H1 (cell line): ENCODE measurements around the gene ZBED5. TPM values are rescaled to one million over a fixed set of nuclear protein-coding genes. Genes with fewer than 3 reads are reported as not detected.

Source experiments
- CBX8 ChIP-seq: fragments of 300-800, 300-1000 bp; sonication (generic); IDR thresholded peaks from 2 replicates; pipeline ENCODE4 v1.7.1; 2016; ENCODE audit warnings: low read depth, low read length, borderline replicate concordance
- GABPA ChIP-seq: IDR thresholded peaks from 2 replicates; pipeline ENCODE4 v1.6.1; 2011; ENCODE audit warnings: mild to moderate bottlenecking, low read length, moderate library complexity, borderline replicate concordance; ENCODE audit not compliant: insufficient read depth
- KDM1A ChIP-seq: fragments of 200-600, 300-600 bp; sonication (generic); IDR thresholded peaks from 2 replicates; pipeline ENCODE4 v1.7.1; 2016; ENCODE audit warnings: mild to moderate bottlenecking, low read length, borderline replicate concordance
- RBBP5 ChIP-seq: IDR thresholded peaks from 2 replicates; pipeline ENCODE4 v1.7.1; 2012; ENCODE audit warnings: low read depth, mild to moderate bottlenecking, inconsistent platforms, low read length, moderate library complexity, borderline replicate concordance
- SUZ12 ChIP-seq: fragments of 200-600 bp; sonication (generic); IDR thresholded peaks from 2 replicates; pipeline ENCODE4 v1.6.1; 2012; ENCODE audit warnings: mild to moderate bottlenecking, inconsistent platforms, low read length, moderate library complexity, mixed read lengths
- TEAD4 ChIP-seq: IDR thresholded peaks from 2 replicates; pipeline ENCODE4 v1.6.1; 2012; ENCODE audit warnings: low read depth, low read length, inconsistent platforms, mixed read lengths
- polyA plus RNA-seq, 7 experiments: library from polyadenylated mRNA; depleted of rRNA in 3 of 7; stranded (reverse) in 5 of 7; unstranded in 2 of 7; fragments of >200 nt in 5 of 7; fragments of 200-250 nt in 2 of 7; gene quantifications; 1 replicate in 5 of 7; 2 replicates in 1 of 7; 4 replicates in 1 of 7; pipeline versions ENCODE4 v1.2.1 to v1.2.3, GENCODE V29; 2011 to 2013; ENCODE audit warnings: missing spikeins in 2 of 7, mixed read lengths in 2 of 7
- total RNA-seq: library from RNA; stranded (reverse); fragmentation: NEBNext Ultra II Directional; extraction: Animal tissue kit (Norgen Biotek cat#: 25700); gene quantifications from 2 replicates; pipeline ENCODE4 v1.2.1, GENCODE V29; 2021
- TF ChIP-seq, protein P1 (sequence below): IDR thresholded peaks from 2 replicates; pipeline ENCODE4 v1.6.1; 2012; ENCODE audit warnings: low read length, inconsistent platforms

ZBED5 gene
- total and polyA plus RNA-seq, 2 of the 8 experiments (the other 6 are each of a cell fraction or from before 2014, with no cell fraction given): 54.2 to 94.7 TPM

DNA sequence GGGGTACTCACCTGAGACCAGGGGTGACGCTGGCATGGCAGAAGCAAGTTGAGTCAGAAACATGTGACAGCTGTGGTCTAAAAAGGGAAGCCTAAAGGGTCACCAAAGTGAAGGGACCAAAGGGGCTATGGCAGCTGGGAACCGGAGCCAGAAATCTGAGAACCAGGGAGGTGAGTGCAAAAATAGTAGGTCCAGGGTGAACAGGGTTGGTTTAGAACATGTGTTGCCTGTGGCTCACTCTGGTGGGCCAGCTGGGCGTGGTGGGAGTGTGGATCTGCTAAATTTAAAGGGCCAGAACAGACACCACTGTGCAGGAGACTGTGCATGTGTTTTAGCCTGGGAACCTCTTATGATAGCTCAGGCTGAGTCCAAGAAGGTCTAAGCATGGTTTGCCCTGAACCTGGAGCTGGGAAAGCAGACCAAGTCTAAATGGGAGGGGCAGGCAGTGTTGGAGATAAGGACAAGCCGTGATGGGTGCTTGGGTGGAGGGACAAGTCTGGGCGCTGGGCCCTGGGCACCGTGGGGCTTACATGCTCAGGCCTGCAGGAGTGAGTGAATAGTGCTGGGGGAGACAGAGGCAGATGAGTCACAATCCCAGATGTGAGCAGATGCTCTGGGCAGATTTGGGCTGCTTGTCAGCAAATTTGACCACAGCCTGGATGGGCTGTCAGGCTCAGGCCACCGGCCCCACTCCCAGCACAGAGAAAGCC is 41.4 kb upstream of the ZBED5 start (continued):
- TF ChIP-seq CBX8 (no peak), RBBP5 (no peak), SUZ12 (no peak), GABPA (no peak), KDM1A (no peak), TEAD4 (no peak)
- TF ChIP-seq, protein P1, sequence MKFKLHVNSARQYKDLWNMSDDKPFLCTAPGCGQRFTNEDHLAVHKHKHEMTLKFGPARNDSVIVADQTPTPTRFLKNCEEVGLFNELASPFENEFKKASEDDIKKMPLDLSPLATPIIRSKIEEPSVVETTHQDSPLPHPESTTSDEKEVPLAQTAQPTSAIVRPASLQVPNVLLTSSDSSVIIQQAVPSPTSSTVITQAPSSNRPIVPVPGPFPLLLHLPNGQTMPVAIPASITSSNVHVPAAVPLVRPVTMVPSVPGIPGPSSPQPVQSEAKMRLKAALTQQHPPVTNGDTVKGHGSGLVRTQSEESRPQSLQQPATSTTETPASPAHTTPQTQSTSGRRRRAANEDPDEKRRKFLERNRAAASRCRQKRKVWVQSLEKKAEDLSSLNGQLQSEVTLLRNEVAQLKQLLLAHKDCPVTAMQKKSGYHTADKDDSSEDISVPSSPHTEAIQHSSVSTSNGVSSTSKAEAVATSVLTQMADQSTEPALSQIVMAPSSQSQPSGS: no peak
- TF ChIP-seq, all 59 proteins: peak for 0
